ENCODE measurements around the gene MRGPRF. TPM values are rescaled to one million over a fixed set of nuclear protein-coding genes. Genes with fewer than 3 reads are reported as not detected.

Gene MRGPRF
- total RNA-seq, 3 donors from 2014 or later (not counting 1 experiment from before 2014, with no cell fraction given) = not detected

DNA sequence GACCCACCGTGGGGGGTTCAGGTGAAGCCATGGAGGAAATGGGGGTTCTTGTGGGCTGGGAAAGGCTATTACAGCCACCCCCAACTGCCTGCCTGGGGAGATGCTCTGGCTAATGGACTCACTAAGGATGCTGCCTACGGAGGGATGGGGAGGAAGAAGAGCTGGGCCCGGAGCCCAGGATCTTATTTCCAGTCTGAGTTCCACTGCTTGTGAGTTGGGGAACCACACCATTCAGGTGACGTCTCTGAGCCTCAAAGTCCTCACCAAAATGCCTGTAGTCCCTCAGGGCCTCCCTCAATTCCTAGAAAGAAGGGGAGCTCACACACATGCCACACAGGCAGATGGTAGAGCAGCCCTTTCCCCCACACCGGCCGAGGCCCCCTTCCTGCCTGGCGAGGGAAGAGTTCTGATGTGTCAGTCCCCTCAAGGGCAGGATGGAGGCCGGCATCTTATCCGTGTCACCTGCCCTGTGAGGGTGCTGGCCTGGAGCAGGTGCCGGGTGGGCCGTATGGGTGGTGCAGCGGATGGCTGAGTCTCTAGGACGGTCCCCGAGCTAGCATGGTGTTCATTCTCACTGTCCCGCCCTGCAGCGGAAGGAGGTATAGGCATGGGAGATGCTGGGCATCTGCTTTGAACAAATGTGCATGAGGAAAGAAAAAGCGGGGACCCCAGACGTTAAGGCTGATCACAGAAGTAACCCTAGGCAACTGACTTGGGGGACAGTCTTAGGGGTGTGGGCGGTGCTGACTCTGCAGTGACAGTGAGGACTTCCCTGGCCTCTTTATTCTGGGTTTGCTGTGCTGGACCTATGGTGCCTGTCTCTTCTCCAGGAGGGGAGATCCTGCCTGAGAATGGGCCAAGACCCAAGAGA lies 15.7 kb downstream of the MRGPRF start:
- H3K36me3 Mint-ChIP-seq = no peaks in the 10 kb centered on the region
- Histone ChIP-seq H3K4me1 (ENCODE audit: control insufficient read depth, insufficient read depth, low read length) (peaks cover 25% of the 10 kb centered on the region), H3K27me3 (ENCODE audit: control insufficient read depth, insufficient read depth, low read length) (no peaks in the 10 kb centered on the region), H3K4me3 (ENCODE audit: low read length) (no peak overlapping the region), H3K36me3 (ENCODE audit: control insufficient read depth, insufficient read depth, low read length) (no peaks in the 10 kb centered on the region), H3K9me3 (ENCODE audit: control insufficient read depth, insufficient read depth, low read length) (no peaks in the 10 kb centered on the region), H3K27ac (ENCODE audit: low read length) (no peak overlapping the region)
- no peak overlapping the region for H3K4me3 Mint-ChIP-seq
- peaks cover 20 to 29% of the 10 kb centered on the region in 2 donors for H3K4me1 Mint-ChIP-seq
- TF ChIP-seq, protein P1, sequence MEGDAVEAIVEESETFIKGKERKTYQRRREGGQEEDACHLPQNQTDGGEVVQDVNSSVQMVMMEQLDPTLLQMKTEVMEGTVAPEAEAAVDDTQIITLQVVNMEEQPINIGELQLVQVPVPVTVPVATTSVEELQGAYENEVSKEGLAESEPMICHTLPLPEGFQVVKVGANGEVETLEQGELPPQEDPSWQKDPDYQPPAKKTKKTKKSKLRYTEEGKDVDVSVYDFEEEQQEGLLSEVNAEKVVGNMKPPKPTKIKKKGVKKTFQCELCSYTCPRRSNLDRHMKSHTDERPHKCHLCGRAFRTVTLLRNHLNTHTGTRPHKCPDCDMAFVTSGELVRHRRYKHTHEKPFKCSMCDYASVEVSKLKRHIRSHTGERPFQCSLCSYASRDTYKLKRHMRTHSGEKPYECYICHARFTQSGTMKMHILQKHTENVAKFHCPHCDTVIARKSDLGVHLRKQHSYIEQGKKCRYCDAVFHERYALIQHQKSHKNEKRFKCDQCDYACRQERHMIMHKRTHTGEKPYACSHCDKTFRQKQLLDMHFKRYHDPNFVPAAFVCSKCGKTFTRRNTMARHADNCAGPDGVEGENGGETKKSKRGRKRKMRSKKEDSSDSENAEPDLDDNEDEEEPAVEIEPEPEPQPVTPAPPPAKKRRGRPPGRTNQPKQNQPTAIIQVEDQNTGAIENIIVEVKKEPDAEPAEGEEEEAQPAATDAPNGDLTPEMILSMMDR (IDR thresholded peaks at IDR 0.05) = no peak
- H3K27me3 Mint-ChIP-seq (ENCODE audit: low read depth in 2 of 2) = peaks cover 9 to 10% of the 10 kb centered on the region in 2 donors
- no peak overlapping the region for H3K27ac Mint-ChIP-seq
- DNase-seq = no peak
- no peaks in the 10 kb centered on the region for H3K9me3 Mint-ChIP-seq
- ATAC-seq = no peak
- intact Hi-C loops (cut with micrococcal nuclease) = no loop called here
- 86% methylated on average over 19 of the region's 19 CpGs for WGBS (ENCODE audit: insufficient coverage)

DNA sequence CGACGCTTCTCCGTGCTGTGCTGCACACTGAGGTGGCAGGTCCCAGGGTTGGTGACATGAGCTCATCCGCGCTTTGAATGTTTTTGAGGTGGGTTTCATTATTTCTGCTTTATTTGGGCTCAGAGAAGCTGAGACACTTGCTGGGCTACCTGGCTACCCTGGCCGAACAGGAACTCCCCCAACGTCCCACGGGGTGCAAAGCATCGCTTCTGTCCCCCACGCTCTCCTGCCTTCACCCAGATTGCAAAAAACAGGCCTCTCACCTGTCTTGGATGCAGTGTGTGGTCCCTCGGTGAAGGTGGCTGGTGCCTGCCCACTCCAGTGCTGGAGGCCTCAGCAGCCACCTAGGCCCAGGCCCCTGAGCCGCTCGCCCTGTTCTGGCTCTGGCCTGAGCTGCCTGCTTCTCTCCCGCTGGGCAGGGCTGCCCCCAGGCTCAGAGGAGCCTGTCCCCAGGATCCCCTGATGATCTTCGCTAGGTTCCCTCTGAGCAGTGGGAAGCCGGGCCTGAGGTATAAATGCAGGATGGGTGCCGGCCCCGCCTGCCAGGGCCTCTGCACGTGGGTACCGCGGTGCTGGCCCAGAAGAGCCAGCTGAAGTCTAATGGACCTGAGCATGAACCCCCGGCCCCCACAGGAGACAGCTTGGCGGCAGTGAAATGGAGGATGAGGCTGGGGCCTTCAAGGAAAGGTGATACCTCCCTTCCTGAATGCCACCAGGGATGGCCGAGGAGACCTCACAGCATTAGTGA lies 16.5 kb downstream of the MRGPRF start:
- H3K27me3 ChIP-seq (ENCODE audit: control insufficient read depth, insufficient read depth, low read length) = no peaks in the 10 kb centered on the region
- H3K4me1 ChIP-seq (ENCODE audit: control insufficient read depth, insufficient read depth, low read length) = peaks cover 25% of the 10 kb centered on the region
- TF ChIP-seq, protein P1 (IDR thresholded peaks at IDR 0.05) = no peak
- 94% methylated on average over 24 of the region's 24 CpGs for WGBS (ENCODE audit: insufficient coverage)
- H3K4me3 ChIP-seq (ENCODE audit: low read length) = no peak overlapping the region
- H3K36me3 Mint-ChIP-seq = no peaks in the 10 kb centered on the region
- H3K36me3 ChIP-seq (ENCODE audit: control insufficient read depth, insufficient read depth, low read length) = no peaks in the 10 kb centered on the region
- intact Hi-C loops (cut with micrococcal nuclease) = no loop called here
- no peak overlapping the region for H3K4me3 Mint-ChIP-seq
- peaks cover 20 to 29% of the 10 kb centered on the region in 2 donors for H3K4me1 Mint-ChIP-seq
- H3K27ac Mint-ChIP-seq = no peak overlapping the region
- ATAC-seq (no peak), DNase-seq (no peak)
- H3K27ac ChIP-seq (ENCODE audit: low read length) = no peak overlapping the region
- H3K9me3 Mint-ChIP-seq = no peaks in the 10 kb centered on the region
- peaks cover 14 to 16% of the 10 kb centered on the region in 2 donors for H3K27me3 Mint-ChIP-seq (ENCODE audit: low read depth in 2 of 2)
- H3K9me3 ChIP-seq (ENCODE audit: control insufficient read depth, insufficient read depth, low read length) = no peaks in the 10 kb centered on the region

DNA sequence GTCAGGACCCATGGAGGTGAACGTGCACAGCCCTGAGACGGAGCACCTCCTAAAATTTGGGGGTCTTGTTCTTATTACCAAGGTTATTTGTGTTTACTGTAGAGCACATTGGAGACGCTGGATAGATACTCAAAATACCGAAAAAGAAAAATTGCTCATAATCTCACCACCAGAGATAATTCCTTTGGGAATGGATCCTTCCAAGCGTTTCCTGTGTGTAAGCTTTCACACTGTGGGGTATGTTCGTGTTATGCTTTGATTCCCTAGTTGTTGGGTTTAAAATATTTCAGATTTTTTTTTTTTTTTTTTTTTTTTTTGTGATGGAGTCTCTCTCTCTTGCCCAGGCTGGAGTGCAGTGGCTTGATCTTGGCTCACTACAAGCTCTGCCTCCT lies 18.2 kb downstream of the MRGPRF start:
- 100% methylated on average over 2 of the region's 6 CpGs for WGBS (ENCODE audit: insufficient coverage)
- Mint-ChIP-seq H3K27ac (no peak overlapping the region), H3K4me3 (no peak overlapping the region), H3K9me3 (no peaks in the 10 kb centered on the region), H3K27me3 (ENCODE audit: low read depth in 2 of 2) (peaks cover 14 to 16% of the 10 kb centered on the region in 2 donors), H3K36me3 (no peaks in the 10 kb centered on the region), H3K4me1 (peaks cover 20 to 22% of the 10 kb centered on the region in 2 donors)
- no peaks in the 10 kb centered on the region for H3K36me3 ChIP-seq (ENCODE audit: control insufficient read depth, insufficient read depth, low read length)
- H3K9me3 ChIP-seq (ENCODE audit: control insufficient read depth, insufficient read depth, low read length) = no peaks in the 10 kb centered on the region
- H3K4me3 ChIP-seq (ENCODE audit: low read length) = no peak overlapping the region
- TF ChIP-seq, protein P1 (IDR thresholded peaks at IDR 0.05) = no peak
- DNase-seq (no peak), ATAC-seq (no peak)
- H3K27ac ChIP-seq (ENCODE audit: low read length) = no peak overlapping the region
- peaks cover 2% of the 10 kb centered on the region for H3K27me3 ChIP-seq (ENCODE audit: control insufficient read depth, insufficient read depth, low read length)
- intact Hi-C loops (cut with micrococcal nuclease) = no loop called here
- peaks cover 22% of the 10 kb centered on the region for H3K4me1 ChIP-seq (ENCODE audit: control insufficient read depth, insufficient read depth, low read length)
